ENCODE measurements around the gene PKLR.

PKLR gene

DNA sequence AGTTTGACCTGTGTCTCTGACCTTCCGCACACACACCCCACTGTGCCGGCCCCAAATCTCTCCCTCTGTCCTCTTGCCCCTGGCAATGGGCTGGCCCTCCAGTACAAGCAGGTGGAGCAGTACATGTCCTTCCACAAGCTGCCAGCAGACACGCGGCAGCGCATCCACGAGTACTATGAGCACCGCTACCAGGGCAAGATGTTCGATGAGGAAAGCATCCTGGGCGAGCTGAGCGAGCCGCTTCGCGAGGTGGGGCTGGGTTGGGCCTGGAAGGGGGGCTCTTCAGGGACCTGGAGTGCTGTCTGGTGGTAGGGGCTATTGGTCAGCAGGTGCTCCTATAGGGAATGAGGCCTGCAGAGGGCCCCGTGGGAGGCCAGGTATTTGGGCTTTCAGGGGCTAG is 16.2 kb downstream of the PKLR start:
- Histone ChIP-seq H3K27me3 (ENCODE audit: insufficient read depth, low read length) (no peaks in the 10 kb centered on the region), H3K9me2 (ENCODE audit: low read depth, low read length) (no peaks in the 10 kb centered on the region), H3K36me3 (ENCODE audit: insufficient read depth, low read length) (peaks cover 3% of the 10 kb centered on the region; the same call in 1 of the 2 replicates), H3K9me3 (ENCODE audit: low read length) (no peaks in the 10 kb centered on the region), H3F3A (ENCODE audit: insufficient read depth, low read length) (no peaks in the 10 kb centered on the region; the same call in 1 of the 2 replicates), H3K4me2 (ENCODE audit: low read length) (no peak overlapping the region), H3K4me1 (ENCODE audit: insufficient read depth, low read length, severe bottlenecking) (no peaks in the 10 kb centered on the region), H3K79me2 (ENCODE audit: insufficient read depth, low read length) (no peaks in the 10 kb centered on the region), H3K4me3 (ENCODE audit: low read depth, low read length, poor library complexity, severe bottlenecking) (no peak overlapping the region), H3K27ac (ENCODE audit: low read depth, low read length, poor library complexity, severe bottlenecking) (no peak overlapping the region), H2AFZ (ENCODE audit: low read length) (no peak overlapping the region), H4K20me1 (ENCODE audit: insufficient read depth, low read length) (no peaks in the 10 kb centered on the region), H3K9ac (ENCODE audit: low read length) (no peak overlapping the region)
- no peak for TF ChIP-seq EZH2 (IDR thresholded peaks at IDR 0.05; ENCODE audit: borderline replicate concordance, low read length)
- TF ChIP-seq CTCF (IDR thresholded peaks at IDR 0.05; ENCODE audit: low read length) = no peak

GRCh38 chr1:155284476-155284875 is 16.8 kb downstream of the PKLR start:
- H4K20me1 ChIP-seq (ENCODE audit: insufficient read depth, low read length) = no peaks in the 10 kb centered on the region
- H3K9me3 ChIP-seq (ENCODE audit: low read length) = no peaks in the 10 kb centered on the region
- H3K27me3 ChIP-seq (ENCODE audit: insufficient read depth, low read length) = no peaks in the 10 kb centered on the region
- TF ChIP-seq CTCF (IDR thresholded peaks at IDR 0.05; ENCODE audit: low read length) = no peak
- TF ChIP-seq EZH2 (IDR thresholded peaks at IDR 0.05; ENCODE audit: borderline replicate concordance, low read length) = no peak
- no peaks in the 10 kb centered on the region; the same call in 1 of the 2 replicates for H3F3A ChIP-seq (ENCODE audit: insufficient read depth, low read length)
- H3K9me2 ChIP-seq (ENCODE audit: low read depth, low read length) = no peaks in the 10 kb centered on the region
- no peaks in the 10 kb centered on the region for H3K79me2 ChIP-seq (ENCODE audit: insufficient read depth, low read length)
- no peak overlapping the region for H3K9ac ChIP-seq (ENCODE audit: low read length)
- H3K4me3 ChIP-seq (ENCODE audit: low read depth, low read length, poor library complexity, severe bottlenecking) = no peak overlapping the region
- no peaks in the 10 kb centered on the region for H3K4me1 ChIP-seq (ENCODE audit: insufficient read depth, low read length, severe bottlenecking)
- peaks cover 3% of the 10 kb centered on the region; the same call in 1 of the 2 replicates for H3K36me3 ChIP-seq (ENCODE audit: insufficient read depth, low read length)
- no peak overlapping the region for H3K4me2 ChIP-seq (ENCODE audit: low read length)
- no peak overlapping the region for H3K27ac ChIP-seq (ENCODE audit: low read depth, low read length, poor library complexity, severe bottlenecking)
- H2AFZ ChIP-seq (ENCODE audit: low read length) = no peak overlapping the region

DNA sequence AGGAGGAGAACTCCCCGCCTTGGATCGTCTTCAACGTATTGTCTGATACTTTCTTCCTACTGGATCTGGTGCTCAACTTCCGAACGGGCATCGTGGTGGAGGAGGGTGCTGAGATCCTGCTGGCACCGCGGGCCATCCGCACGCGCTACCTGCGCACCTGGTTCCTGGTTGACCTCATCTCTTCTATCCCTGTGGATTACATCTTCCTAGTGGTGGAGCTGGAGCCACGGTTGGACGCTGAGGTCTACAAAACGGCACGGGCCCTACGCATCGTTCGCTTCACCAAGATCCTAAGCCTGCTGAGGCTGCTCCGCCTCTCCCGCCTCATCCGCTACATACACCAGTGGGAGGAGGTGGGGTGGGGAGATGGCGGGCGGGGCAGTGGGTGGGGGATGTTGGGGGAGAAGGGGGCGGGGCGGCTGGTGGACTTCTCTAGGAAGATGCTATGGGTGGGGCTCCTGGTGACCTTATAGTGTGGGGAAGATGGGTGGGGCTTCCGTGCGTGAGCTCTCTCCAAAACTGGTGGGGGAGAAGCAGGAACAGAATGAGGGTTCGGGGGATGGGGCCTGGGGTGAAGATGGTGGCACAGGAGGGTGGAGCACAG is 18.6 kb downstream of the PKLR start:
- Histone ChIP-seq H4K20me1 (ENCODE audit: insufficient read depth, low read length) (no peaks in the 10 kb centered on the region), H3K27ac (ENCODE audit: low read depth, low read length, poor library complexity, severe bottlenecking) (no peak overlapping the region), H3K79me2 (ENCODE audit: insufficient read depth, low read length) (no peaks in the 10 kb centered on the region), H3K36me3 (ENCODE audit: insufficient read depth, low read length) (peaks cover 3% of the 10 kb centered on the region; the same call in 1 of the 2 replicates), H2AFZ (ENCODE audit: low read length) (no peak overlapping the region), H3K4me1 (ENCODE audit: insufficient read depth, low read length, severe bottlenecking) (peaks cover 14% of the 10 kb centered on the region), H3K4me2 (ENCODE audit: low read length) (no peak overlapping the region), H3K9me2 (ENCODE audit: low read depth, low read length) (no peaks in the 10 kb centered on the region), H3K9me3 (ENCODE audit: low read length) (no peaks in the 10 kb centered on the region), H3F3A (ENCODE audit: insufficient read depth, low read length) (no peaks in the 10 kb centered on the region; the same call in 1 of the 2 replicates), H3K27me3 (ENCODE audit: insufficient read depth, low read length) (no peaks in the 10 kb centered on the region), H3K9ac (ENCODE audit: low read length) (no peak overlapping the region), H3K4me3 (ENCODE audit: low read depth, low read length, poor library complexity, severe bottlenecking) (no peak overlapping the region)
- TF ChIP-seq CTCF (IDR thresholded peaks at IDR 0.05; ENCODE audit: low read length) (no peak), EZH2 (IDR thresholded peaks at IDR 0.05; ENCODE audit: borderline replicate concordance, low read length) (no peak)

All from OCI-LY1 (cell line).